ENCODE results near the gene RNASEL. TPM values are rescaled to one million over a fixed set of nuclear protein-coding genes. Genes with fewer than 3 reads are reported as not detected.

RNASEL gene
- total RNA-seq, 3 donors from 2014 or later, result 14.3 to 23.9 (median 16.3) TPM

- peak overlapping the region; percentile 70 for H3K4me3 ChIP-seq
- H3K4me1 ChIP-seq (ENCODE audit: low read depth), result peaks cover 18% of the 10 kb centered on the region
- no peak for TF ChIP-seq CTCF (IDR thresholded peaks at IDR 0.05)
- H3K9me3 ChIP-seq, result no peaks in the 10 kb centered on the region
- ATAC-seq, result peak; percentile 56
- no peaks in the 10 kb centered on the region for H3K36me3 ChIP-seq (ENCODE audit: low read depth)
- no peak for DNase-seq
- intact Hi-C loops (cut with DNase I, micrococcal nuclease), result no loop called here
Measured at GRCh38 chr1:182587666-182588499, 1.2 kb downstream of the RNASEL start.

- TF ChIP-seq CTCF (IDR thresholded peaks at IDR 0.05), result no peak
- intact Hi-C loops (cut with DNase I, micrococcal nuclease), result no loop called here
- ATAC-seq, result no peak
- peaks cover 18% of the 10 kb centered on the region for H3K4me1 ChIP-seq (ENCODE audit: low read depth)
- H3K36me3 ChIP-seq (ENCODE audit: low read depth), result no peaks in the 10 kb centered on the region
- no peak overlapping the region for H3K4me3 ChIP-seq
- no peak for DNase-seq
- H3K9me3 ChIP-seq, result no peaks in the 10 kb centered on the region
Measured at GRCh38 chr1:182587093-182587492, 2.0 kb downstream of the RNASEL start.

- intact Hi-C loops (cut with DNase I, micrococcal nuclease), result no loop called here
- peaks cover 18% of the 10 kb centered on the region for H3K4me1 ChIP-seq (ENCODE audit: low read depth)
- no peaks in the 10 kb centered on the region for H3K9me3 ChIP-seq
- DNase-seq (no peak), ATAC-seq (no peak)
- H3K36me3 ChIP-seq (ENCODE audit: low read depth), result no peaks in the 10 kb centered on the region
- no peak overlapping the region for H3K4me3 ChIP-seq
- TF ChIP-seq CTCF (IDR thresholded peaks at IDR 0.05), result no peak
Measured at GRCh38 chr1:182586380-182586779, 2.7 kb downstream of the RNASEL start.

- intact Hi-C loops (cut with DNase I, micrococcal nuclease), result no loop called here
- peaks cover 18% of the 10 kb centered on the region for H3K4me1 ChIP-seq (ENCODE audit: low read depth)
- no peaks in the 10 kb centered on the region for H3K9me3 ChIP-seq
- ATAC-seq (no peak), DNase-seq (no peak)
- H3K4me3 ChIP-seq, result no peak overlapping the region
- no peak for TF ChIP-seq CTCF (IDR thresholded peaks at IDR 0.05)
- H3K36me3 ChIP-seq (ENCODE audit: low read depth), result no peaks in the 10 kb centered on the region
Measured at GRCh38 chr1:182584746-182585145, 4.3 kb downstream of the RNASEL start.

GRCh38 chr1:182580736-182581135 lies 8.3 kb downstream of the RNASEL start:
- Histone ChIP-seq H3K9me3 (no peaks in the 10 kb centered on the region), H3K36me3 (ENCODE audit: low read depth) (no peaks in the 10 kb centered on the region), H3K4me3 (no peak overlapping the region), H3K4me1 (ENCODE audit: low read depth) (peaks cover 10% of the 10 kb centered on the region)
- DNase-seq (no peak), ATAC-seq (no peak)
- intact Hi-C loops (cut with DNase I, micrococcal nuclease), result no loop called here
- TF ChIP-seq CTCF (IDR thresholded peaks at IDR 0.05), result no peak
